OCI-LY1 (cell line): ENCODE measurements around the gene AAK1.

Experiments used
- H2AFZ ChIP-seq: fragments of 200-600 bp; sonication (generic), shearing (Covaris generic); 2 replicates; pipeline ENCODE4 v1.6.0; 2014; ENCODE audit warnings: antibody characterized with exemption, mild to moderate bottlenecking, low read length
- H3F3A ChIP-seq: fragments of 200-600 bp; sonication (generic), shearing (Covaris generic); 2 replicates; pipeline ENCODE4 v1.6.0; 2014; ENCODE audit warnings: mild to moderate bottlenecking, antibody characterized with exemption, low read length, moderate library complexity; ENCODE audit not compliant: insufficient read depth
- H3K27ac ChIP-seq: fragments of 200-600 bp; sonication (generic); 2 replicates; pipeline ENCODE4 v1.5.1; 2014; ENCODE audit warnings: low read length, mixed run types, mild to moderate bottlenecking, low read depth; ENCODE audit not compliant: poor library complexity, severe bottlenecking
- H3K27me3 ChIP-seq: fragments of 200-600 bp; sonication (generic); 2 replicates; pipeline ENCODE4 v1.6.0; 2014; ENCODE audit warnings: antibody characterized with exemption, mild to moderate bottlenecking, low read length, moderate library complexity; ENCODE audit not compliant: insufficient read depth
- H3K36me3 ChIP-seq: fragments of 200-600 bp; sonication (generic); 2 replicates; pipeline ENCODE4 v1.6.1; 2014; ENCODE audit warnings: mild to moderate bottlenecking, antibody characterized with exemption, low read length, moderate library complexity, mixed read lengths; ENCODE audit not compliant: insufficient read depth
- H3K4me1 ChIP-seq: fragments of 200-600 bp; sonication (generic); 2 replicates; pipeline ENCODE4 v1.5.1; 2014; ENCODE audit warnings: mild to moderate bottlenecking, low read length, moderate library complexity; ENCODE audit not compliant: insufficient read depth, severe bottlenecking
- H3K4me2 ChIP-seq: fragments of 200-600 bp; sonication (generic), shearing (Covaris generic); 2 replicates; pipeline ENCODE4 v1.6.1; 2014; ENCODE audit warnings: low read length
- H3K4me3 ChIP-seq: fragments of 200-600 bp; sonication (generic); 2 replicates; pipeline ENCODE4 v1.5.1; 2014; ENCODE audit warnings: low read length, low read depth, mild to moderate bottlenecking, mixed read lengths; ENCODE audit not compliant: poor library complexity, severe bottlenecking
- H3K79me2 ChIP-seq: fragments of 200-600 bp; shearing (Covaris generic); 2 replicates; pipeline ENCODE4 v1.6.1; 2016; ENCODE audit warnings: mixed run types, low read length, mixed read lengths; ENCODE audit not compliant: insufficient read depth
- H3K9ac ChIP-seq: fragments of 200-600 bp; sonication (generic), shearing (Covaris generic); 2 replicates; pipeline ENCODE4 v1.6.1; 2014; ENCODE audit warnings: mild to moderate bottlenecking, low read length, mixed read lengths
- H3K9me2 ChIP-seq: fragments of 200-600 bp; sonication (generic), shearing (Covaris generic); 2 replicates; pipeline ENCODE4 v1.6.1; 2014; ENCODE audit warnings: low read depth, mild to moderate bottlenecking, low read length, mixed read lengths
- H3K9me3 ChIP-seq: fragments of 200-600 bp; shearing (Covaris generic); 2 replicates; pipeline ENCODE4 v1.6.1; 2014; ENCODE audit warnings: low read length, mixed read lengths
- H4K20me1 ChIP-seq: fragments of 200-600 bp; sonication (generic), shearing (Covaris generic); 2 replicates; pipeline ENCODE4 v1.6.0; 2016; ENCODE audit warnings: mild to moderate bottlenecking, low read length; ENCODE audit not compliant: insufficient read depth
- CTCF ChIP-seq: fragments of 200-600 bp; sonication (generic), shearing (Covaris generic); IDR thresholded peaks from 2 replicates; pipeline ENCODE4 v1.5.1; 2017; ENCODE audit warnings: mild to moderate bottlenecking, antibody characterized with exemption, low read length, moderate library complexity, mixed read lengths
- EZH2 ChIP-seq: fragments of 200-600 bp; sonication (generic), shearing (Covaris generic); IDR thresholded peaks from 2 replicates; pipeline ENCODE4 v1.8.0; 2017; ENCODE audit warnings: borderline replicate concordance, mixed run types, mild to moderate bottlenecking, antibody characterized with exemption, low read length, moderate library complexity, mixed read lengths

The AAK1 gene

GRCh38 chr2:69597105-69597504, 46.4 kb downstream of the AAK1 start:
- H3K27me3 ChIP-seq, result no peaks in the 10 kb centered on the region
- no peaks in the 10 kb centered on the region for H4K20me1 ChIP-seq
- H3K4me3 ChIP-seq, result no peak overlapping the region
- H3K27ac ChIP-seq, result no peak overlapping the region
- H3K4me2 ChIP-seq, result no peak overlapping the region
- no peaks in the 10 kb centered on the region for H3K9me2 ChIP-seq
- TF ChIP-seq EZH2 (no peak), CTCF (no peak)
- H3K79me2 ChIP-seq, result no peaks in the 10 kb centered on the region
- H3F3A ChIP-seq, result no peaks in the 10 kb centered on the region
- no peak overlapping the region for H3K9ac ChIP-seq
- no peaks in the 10 kb centered on the region for H3K36me3 ChIP-seq
- H3K9me3 ChIP-seq, result no peaks in the 10 kb centered on the region
- no peak overlapping the region for H2AFZ ChIP-seq
- H3K4me1 ChIP-seq, result no peaks in the 10 kb centered on the region

GRCh38 chr2:69594341-69594740, 49.2 kb downstream of the AAK1 start:
- H3F3A ChIP-seq, result no peaks in the 10 kb centered on the region
- no peak overlapping the region for H3K9ac ChIP-seq
- no peak overlapping the region for H2AFZ ChIP-seq
- TF ChIP-seq CTCF (no peak), EZH2 (no peak)
- H3K4me2 ChIP-seq, result no peak overlapping the region
- H3K9me2 ChIP-seq, result no peaks in the 10 kb centered on the region
- no peaks in the 10 kb centered on the region for H3K4me1 ChIP-seq
- no peaks in the 10 kb centered on the region for H3K27me3 ChIP-seq
- H3K36me3 ChIP-seq, result no peaks in the 10 kb centered on the region
- no peak overlapping the region for H3K27ac ChIP-seq
- no peak overlapping the region for H3K4me3 ChIP-seq
- no peaks in the 10 kb centered on the region for H3K9me3 ChIP-seq
- no peaks in the 10 kb centered on the region for H3K79me2 ChIP-seq
- no peaks in the 10 kb centered on the region for H4K20me1 ChIP-seq

GRCh38 chr2:69592511-69592910, 51.0 kb downstream of the AAK1 start:
- H3K4me1 ChIP-seq, result no peaks in the 10 kb centered on the region
- H2AFZ ChIP-seq, result no peak overlapping the region
- no peaks in the 10 kb centered on the region for H3F3A ChIP-seq
- H3K9me3 ChIP-seq, result no peaks in the 10 kb centered on the region
- no peaks in the 10 kb centered on the region for H3K36me3 ChIP-seq
- no peak overlapping the region for H3K9ac ChIP-seq
- H3K27ac ChIP-seq, result no peak overlapping the region
- no peaks in the 10 kb centered on the region for H3K79me2 ChIP-seq
- no peaks in the 10 kb centered on the region for H4K20me1 ChIP-seq
- H3K27me3 ChIP-seq, result no peaks in the 10 kb centered on the region
- TF ChIP-seq CTCF, result no peak
- TF ChIP-seq EZH2, result no peak
- H3K9me2 ChIP-seq, result no peaks in the 10 kb centered on the region
- no peak overlapping the region for H3K4me3 ChIP-seq
- no peak overlapping the region for H3K4me2 ChIP-seq
